ENCODE data around the gene BBX.

BBX gene

DNA sequence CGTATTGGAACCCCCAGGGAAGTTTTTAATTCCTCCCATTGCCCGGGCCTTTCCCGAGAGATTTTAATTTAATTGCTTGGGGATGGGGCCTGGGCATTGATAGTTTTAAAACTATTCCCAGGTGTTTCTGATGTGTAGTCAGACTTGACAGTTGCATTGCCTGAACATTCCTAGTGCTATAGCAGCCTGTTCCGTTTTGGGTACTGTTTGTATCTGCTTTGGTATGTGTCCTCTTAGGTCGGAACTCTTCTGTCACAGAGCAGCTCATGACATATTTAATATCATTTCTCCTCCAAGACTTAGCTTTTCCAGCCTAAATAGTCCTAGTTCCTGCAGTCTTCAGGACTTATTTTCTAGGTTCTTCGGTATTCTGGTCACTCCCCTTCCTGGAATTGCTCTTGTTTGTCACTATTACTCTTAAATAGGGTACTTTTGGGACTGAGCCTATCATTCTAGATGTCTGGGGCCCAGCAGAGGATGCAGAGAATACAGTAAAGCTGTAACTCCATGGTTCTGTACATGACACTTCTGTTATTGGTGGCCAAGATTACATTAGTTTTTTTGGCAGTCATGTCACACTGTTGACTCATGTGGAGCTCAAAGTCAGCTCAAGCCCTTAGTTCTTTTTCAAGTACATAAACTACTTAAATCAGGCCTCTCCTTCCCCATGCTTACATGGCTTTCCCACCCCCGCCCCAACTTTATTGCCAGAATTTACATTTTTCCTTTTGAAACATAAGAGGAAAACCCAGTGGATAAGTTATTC, 81.5 kb downstream of the BBX start:
- no peak for DNase-seq

DNA sequence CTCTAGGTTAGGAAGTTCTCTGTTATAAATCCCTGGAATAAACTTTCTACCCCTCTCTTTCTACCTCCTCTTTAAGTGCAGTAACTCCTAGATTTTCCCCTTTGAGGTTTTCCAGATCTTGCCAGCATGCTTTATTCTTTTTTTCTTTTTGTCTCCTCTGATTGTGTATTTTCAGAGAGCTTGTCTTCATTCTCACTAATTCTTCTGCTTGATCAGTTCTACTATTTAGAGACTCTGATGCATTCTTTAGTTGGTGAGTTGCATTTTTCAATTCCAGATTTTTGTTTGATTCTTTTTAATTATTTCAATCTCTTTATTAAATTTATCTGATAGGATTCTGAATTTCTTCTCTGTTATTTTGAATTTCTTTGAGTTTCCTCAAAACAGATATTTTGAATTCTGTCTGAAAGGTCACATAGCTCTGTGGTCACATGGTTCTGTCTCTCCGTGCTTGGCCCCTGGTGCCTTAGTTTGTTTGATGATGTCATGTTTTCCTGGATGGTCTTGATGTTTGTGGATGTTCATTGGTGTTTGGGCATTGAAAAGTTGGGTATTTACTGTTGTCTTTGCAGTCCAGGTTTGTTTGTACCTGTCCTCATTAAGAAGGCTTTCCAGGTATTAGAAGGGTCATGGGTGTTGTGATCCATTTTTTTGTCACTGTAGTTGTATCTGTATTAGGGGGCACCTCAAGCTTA, 89.2 kb downstream of the BBX start:
- DNase-seq: no peak

DNA sequence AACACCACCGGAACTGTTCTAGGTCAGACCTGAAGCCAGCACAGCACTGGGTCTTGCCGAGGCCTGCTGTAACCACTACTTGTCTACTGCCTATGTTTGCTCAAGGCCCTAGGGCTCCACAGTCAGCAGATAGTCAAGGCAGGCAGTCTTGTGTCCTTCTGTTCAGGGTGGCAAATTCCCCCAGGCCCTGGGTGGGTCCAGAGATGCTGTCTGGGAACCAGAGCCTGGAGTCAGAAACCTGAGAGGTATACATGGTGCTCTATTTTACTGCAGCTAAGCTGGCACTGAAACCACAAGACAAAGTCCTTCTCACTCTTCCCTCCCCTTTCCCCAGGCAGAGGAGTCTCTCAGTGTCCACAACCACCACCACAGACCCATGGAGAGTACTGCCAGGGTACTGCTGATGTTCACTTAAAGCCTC, 89.9 kb downstream of the BBX start:
- DNase-seq: no peak

DNA sequence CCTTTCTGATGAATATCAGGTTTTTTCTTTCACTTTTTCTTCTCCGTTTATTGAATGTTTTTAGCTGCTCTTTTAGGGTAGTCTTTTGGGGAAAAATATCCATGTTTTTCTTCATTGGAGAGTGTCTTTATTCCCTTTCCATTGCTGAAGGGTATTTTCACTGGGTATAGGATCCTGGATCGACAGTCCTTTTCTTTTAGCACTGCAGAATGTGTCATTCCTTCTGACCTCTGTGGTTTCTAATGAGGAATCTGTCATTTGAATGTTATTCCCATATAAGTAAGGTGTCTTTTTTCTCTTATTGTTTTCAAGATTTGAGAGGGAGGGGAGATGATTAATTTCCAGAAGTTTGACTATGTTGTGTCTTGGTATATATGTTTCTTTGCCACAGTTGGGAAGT, 96.8 kb downstream of the BBX start:
- no peak for DNase-seq

DNA sequence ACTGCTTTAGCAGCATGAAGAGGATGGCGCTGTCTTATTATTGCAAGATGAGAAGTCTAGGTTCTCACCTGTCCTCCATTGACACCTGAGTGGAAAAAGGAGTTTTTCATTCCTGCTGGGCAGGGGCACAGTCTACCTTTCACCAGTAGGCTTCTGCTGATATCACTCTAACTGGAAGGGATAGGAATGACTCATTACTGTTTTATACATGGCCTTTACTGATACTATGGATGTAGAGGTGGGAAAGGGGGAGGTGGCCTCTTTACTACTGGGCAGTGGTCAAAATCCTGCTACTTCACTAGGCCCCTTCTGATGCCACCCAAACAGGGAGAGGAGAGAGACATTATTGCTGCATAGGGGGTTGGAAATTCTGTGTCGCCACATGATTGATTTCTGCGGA, 97.8 kb downstream of the BBX start:
- no peak for DNase-seq

DNA sequence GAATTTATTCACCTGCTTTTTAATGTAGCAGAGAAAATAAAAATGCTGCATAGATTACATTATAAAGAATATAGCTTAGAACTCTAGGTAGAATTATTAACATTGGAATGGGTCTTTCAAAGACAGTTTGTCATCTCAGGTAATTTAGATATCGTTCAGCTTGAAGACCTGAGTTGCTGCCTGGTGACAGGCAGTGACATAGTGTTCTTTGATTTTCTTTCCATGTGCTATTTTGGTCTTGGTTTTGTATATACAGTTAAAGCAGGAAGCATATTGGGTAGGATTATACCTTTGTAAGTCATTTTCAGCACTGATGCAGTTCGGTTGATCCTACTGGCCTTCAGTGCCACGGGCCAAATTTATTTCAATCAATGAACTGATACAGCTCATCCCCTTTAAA, 98.7 kb downstream of the BBX start:
- no peak for DNase-seq

DNA sequence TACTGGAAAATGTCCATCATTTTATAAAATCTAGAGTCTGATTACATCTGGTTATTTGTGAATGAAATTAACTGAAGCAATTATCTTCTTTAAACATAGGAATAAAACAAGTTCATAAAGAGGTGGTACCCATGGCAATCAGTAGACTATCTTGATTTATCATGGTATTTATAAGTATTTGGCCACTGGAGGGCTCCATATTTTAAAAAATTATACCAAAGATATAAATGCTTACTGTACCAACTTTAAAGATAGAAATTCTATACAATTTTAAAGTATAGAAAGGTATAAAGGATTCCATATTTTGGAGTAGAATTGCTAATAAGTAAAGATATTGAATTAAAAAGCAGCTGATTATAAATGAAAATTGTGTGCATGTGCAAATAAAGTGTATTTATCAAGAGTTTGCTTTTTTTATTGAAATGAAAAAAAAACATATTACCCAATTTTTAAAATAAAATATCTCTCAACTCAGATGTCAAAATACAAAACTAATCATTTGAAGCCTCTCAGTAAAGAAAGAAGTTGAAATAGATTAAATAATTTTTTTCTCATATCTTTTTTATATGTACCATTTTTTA, 105.3 kb downstream of the BBX start:
- no peak for DNase-seq

DNA sequence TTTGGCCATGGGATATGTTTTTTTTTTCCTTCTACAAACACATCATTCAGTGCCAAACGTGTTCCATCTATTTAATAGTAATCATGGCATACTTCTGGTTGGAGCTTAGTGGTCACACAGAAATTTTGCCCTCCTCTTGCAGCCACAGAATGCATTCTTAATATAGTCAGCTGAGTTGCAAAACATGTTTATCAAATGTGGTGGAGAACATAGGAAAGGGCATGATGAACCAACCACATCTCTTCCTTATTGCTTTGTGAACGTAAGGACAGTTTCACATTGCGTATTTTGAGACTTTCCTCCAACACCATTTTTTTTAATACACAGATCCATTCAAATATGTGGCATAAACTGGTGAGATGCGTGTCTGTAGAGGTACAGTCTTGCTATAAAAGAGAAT, 106.8 kb downstream of the BBX start:
- DNase-seq: no peak

DNA sequence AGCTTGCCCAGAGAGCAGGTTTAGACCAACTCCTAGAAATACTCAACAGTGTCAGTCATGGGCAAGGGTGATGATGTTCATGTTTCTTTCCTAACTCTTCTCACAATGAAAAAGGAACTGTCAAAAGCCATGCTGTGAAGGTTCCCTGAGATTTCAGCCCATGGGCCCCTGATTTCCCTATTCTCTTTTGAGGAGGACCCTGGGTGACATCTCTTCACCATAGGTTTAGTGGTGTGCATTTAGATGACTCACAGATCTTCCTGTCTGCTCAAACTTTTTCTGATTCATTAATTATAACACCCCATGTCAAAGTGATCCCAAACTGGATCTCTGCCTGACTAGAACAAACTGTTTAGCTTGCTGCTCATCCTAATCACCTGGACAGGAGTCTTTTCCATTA, 108.0 kb downstream of the BBX start:
- DNase-seq: no peak

DNA sequence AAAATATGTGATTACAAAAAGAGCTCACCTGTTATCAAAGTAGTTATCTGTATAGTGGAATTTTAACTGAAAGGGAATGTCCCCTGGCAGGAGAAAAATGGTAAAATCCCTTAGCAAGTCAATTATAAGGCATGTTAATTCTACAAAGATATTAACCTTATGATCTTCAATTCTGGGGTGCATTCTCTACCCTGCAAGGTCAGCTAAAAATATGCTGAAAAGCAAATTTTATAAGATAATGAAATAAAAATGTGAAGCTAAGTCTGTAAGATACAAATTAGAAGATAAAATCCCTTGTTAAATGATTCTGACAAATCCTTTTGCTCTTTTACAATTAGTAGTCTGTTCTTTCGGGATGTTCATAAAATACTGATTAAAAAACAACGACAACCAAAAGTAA, 109.8 kb downstream of the BBX start:
- no peak for DNase-seq

DNA sequence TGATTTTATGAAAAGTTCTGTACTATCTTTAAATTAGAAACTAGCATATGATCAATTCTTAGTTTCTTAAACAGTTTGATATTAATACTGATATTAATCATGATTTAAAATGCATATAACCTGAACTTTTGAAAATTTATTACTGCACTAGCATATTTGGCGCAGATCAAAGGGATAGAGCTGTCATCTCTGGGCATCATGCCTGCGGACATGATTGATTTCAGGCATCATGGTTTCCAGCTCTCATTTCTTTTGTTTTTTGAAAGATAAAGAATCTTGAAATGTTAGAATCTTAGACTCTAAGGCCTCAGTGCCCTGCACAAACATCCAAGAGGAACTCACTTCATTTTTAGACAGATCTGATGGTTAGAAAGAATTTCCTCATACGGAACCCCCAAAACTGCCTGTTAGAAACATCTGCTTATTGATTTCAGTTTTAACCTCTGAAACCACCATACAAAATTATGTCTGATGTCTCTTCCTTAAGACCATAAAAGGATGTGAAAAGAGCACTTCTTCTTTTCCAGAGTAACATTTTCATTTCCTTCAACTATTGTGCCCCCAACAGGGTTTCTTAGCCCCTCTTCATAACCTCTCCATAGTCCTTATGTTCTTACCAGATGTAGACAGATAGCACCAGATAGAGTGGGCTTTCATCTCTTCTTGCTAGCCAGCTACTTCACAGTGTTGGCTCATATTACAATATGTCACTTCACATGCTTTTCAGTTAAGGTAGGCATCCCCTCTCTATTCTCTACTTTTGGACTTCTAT, 110.8 kb downstream of the BBX start:
- DNase-seq: no peak

DNA sequence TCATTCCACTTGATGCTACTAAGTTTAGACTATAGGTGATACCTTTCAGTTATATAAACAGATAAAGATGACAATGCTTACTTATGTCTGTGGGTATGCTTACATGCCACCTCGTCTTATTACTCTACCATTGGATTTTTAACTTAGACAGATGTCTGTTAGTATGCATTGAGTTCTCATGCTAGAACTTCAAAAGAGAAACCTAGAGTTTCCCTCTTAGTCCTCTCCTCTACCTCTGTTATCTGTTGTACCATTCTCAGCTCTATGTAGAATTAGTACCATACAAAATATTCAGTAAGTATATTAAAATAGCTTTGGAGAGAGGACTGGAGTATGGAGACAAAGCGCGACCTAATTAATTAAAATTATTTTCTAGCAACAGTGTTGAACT, 111.3 kb downstream of the BBX start:
- DNase-seq: no peak

DNA sequence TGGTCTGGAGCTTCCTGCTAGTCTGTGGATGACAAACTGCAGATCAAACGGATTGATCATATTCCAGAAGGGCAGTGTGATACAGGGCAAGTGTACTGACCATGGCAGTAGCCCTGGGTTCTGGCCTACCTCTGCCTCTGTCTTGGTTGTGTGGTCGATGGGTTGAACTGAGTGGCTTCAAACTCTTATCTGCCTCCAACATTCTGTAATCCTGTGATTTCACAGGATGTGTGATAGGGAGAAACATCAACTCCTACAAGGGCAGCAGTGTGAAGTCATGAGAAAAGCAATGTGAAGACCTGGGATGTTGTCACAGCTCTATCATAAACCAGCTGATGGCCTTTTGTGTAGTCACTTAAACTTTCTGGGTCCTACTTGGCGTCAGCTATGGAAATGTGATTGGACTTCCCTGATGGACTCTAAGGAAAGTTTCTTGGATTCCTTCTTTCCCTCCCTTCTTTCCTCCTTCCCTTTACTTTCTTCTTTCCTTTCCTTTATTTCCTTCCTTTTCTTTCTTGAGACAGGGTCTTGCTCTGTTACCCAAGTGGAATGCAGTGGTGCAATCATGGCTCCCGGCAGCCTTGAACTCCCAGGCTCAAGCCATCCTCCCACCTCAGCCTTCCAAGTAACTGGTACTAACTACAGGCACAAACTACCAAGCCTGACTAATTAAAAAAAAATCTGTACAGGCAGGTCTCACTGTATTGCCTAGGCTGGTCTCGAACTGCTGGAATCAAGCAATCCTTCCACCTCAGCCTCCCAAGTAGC, 114.8 kb downstream of the BBX start:
- no peak for DNase-seq

DNA sequence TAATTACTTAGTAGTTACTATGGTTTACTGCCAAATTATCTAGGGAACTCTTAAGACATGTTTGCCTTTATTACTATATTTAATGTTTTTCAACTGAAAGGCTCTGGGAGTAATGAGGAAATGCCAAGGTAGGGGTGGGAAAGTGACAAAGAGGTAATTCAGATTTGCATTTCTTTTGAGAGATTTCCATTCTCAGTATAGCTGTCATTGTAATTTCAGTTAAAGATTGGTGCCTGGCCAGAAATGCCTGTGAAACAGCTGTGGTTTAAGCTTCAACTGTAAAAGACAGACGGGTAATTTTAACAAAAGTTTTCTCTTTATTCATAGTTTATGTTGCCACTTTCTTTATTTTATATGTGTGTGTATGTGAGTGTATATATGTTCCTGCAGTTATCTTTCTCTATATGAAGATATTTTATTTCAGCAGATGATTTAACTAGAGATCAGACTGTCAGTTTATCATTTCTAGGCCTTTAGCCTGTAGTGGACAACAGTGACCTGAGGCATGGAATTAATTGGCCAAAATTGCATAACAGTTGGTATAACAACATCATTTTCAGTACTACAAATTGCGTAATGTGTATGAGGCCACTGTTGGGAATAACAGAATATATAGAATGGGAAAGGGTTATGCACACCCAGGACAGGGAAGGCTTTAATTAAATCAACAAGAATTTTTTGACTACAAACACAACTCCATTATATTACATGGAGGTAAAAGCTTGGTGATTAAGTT, 119.0 kb downstream of the BBX start:
- no peak for DNase-seq

DNA sequence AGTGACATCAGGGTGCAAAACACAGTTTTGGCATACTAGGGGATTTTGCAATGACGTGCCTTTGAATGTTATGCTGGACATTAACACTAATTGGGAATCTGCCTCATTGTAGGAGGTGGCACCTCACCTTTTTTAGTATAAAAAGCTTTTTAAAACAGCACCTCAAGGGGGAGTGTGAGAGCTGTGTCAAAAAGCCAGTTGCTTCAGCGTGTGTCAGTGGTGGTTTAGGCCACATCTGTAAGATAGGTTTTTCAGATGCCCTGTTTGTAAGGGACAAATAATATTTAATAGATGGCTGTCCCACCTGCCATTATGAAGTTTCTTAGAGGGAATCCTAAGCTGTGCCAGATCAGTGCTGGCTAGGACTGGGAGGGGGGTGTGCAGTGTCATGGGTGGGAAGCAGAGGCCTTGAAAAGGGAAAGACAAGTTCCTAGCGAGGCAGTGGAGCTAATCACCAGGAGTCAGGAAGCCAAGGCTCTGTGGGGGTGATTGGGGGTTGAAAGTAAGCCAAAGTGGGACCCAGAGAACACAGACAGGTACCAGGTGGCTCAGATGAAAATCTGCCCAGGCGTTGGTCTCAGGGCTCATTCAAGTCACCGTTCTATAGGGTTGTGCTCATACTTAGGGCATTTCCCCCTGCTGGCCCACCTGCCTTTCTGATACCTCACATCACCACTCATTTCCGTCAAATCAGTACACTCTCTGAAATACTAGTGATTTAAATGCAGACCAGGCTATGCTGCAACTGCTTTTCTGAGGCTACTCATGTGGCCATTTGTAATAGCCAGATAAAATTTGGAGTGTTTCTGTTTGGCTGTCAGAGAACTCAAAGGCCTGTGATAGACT, 120.5 kb downstream of the BBX start:
- no peak for DNase-seq

DNA sequence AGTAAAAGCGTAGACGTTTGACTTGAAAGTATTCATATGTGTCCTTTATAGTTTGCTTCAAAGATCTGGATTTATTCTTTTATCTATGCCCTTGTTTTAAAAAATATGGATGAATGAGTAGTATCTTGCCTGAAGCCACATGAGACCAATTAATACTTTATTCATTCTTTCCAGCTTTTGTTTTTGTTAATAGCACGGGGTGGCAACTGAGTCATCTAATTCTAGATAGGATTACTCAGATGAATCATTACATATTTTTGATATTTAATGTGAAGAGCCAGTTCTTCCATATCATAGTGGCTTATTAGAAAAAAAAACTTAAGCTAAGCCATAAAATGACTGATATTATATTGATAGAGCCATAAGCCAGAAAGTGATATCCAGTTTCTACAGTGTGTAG, 121.9 kb downstream of the BBX start:
- DNase-seq: no peak

DNA sequence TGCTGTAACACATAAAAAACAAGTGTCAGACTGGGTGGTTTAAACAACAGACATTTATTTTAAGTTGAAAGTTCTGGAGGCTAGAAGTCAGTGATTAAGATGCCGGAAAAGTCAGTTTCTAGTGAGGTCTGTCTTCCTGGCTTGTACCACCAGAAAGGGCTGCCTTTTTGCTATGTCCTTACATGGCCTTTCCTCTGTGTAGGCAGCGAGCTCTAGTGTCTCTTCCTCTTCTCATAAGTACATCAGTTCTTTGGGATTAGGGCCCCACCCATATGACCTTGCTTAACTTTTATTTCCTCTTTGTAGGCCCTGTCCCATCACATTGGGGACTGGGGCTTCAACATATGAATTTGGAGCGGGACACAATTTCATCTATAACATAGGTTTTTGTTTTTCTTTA, 128.0 kb downstream of the BBX start:
- DNase-seq: no peak

DNA sequence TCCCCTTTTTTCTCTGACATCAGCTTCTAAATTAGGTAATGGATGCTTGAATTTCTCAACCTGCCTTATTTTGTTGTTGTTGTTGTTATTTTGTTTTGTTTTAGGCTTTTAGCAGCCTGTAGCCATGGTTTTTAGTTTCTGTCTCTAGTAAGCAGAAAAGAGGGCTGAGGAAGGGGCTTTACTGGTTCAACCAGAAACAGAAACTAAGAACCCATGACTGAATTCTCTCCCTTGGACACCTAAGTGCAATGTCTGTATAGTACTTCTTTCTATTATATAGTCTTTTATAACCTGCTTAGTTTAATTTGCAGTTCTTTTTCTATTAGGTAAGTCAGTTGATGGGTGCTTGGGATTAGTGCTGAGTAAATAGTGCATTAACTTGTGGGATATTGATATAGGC, 129.0 kb downstream of the BBX start:
- DNase-seq: no peak

DNA sequence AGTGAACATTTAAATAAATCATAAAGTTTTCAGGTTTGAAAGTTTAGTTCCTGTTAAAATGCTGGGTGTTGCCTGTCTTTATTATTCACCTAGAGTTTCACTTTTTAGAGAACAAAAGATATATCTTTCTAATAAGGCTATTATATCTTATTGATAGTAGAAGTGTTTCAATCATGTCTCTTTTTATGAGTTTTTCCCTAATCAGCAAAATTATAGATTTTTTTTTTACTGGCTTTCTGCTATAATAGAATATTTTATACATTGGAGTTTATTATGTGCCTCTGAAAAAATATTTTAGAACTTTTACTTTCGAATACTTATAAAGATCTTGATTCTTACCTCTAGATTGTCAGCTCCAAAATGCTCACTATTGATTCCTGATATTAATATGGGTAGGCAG, 131.5 kb downstream of the BBX start:
- no peak for DNase-seq

DNA sequence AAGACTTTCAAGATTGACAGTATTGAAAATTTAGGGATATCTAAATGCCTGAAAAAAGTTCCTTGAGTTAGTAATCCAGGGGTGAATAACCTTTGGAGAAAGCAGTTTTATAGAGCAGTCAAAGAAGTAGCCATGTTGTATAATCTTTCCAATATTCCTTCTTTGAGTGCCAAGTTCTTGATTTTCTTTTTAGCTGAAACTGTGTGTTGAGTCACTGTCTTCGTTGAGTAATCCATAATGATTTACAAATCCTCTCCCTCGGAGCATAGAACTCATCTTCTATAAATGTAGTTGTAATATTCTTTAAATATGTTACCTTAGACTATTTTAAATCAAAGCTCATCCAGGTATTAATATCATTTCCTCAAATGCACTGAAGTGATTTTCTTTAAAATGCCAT, 135.2 kb downstream of the BBX start:
- no peak for DNase-seq

DNA sequence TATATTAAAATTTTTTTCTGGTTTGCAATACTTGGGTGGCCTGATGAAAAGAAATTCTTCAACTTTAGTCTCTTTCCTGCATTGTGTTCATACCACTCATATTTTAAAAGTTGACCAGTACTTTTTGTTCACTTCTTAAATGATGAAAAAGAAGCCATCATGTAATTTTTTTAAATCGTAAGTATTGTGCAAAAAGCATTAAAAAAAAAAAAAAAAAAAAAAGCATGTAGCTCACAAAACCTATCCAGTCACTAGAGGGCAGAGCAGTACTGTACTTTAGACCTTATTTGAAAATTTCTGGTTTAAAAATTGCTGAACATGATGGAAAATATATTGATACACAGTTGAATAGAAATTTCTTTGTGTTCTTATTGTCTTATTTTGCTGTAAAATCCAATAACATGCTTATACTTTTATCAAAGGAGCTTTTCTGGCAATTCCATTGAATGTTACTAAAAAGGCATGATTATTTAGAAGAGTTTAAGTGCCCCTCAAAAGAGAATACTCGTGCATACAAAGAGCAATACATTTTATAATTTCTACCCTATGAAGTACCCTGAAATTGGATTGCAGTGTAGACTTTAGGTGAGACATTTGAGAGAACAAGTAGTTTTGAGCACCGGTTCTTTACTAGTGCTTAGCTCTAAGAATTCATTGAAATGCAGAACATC, 137.7 kb downstream of the BBX start:
- DNase-seq: peak; percentile 53

Measured in NCI-H1105 treated with DMSO at 0.1 percent for 48 hours (cell line).